Measurements from ENCODE around the gene NISCH. TPM values are rescaled to one million over a fixed set of nuclear protein-coding genes. Genes with fewer than 3 reads are reported as not detected.

NISCH gene
- total RNA-seq, result 70.6 TPM

GRCh38 chr3:52455283-52456168 is at the start of gene NISCH:
NISCH (plus strand) TSS chr3:52455604; CDS start chr3:52455642, 38 bp downstream.
- peak; percentile 88 to 92 (median 89) for DNase-seq (ENCODE audit: low read depth in 2 of 3, low spot score in 2 of 3)

- DNase-seq (ENCODE audit: low read depth in 2 of 3, low spot score in 2 of 3), result no peak
Observed at GRCh38 chr3:52406231-52406661, 49.2 kb upstream of the NISCH start.

GRCh38 chr3:52406791-52407510 is 48.5 kb upstream of the NISCH start:
- DNase-seq (ENCODE audit: low read depth in 2 of 3, low spot score in 2 of 3), result no peak

- no peak for DNase-seq (ENCODE audit: low read depth in 2 of 3, low spot score in 2 of 3)
Observed at GRCh38 chr3:52407779-52408178, 47.6 kb upstream of the NISCH start.

- no peak for DNase-seq (ENCODE audit: low read depth in 2 of 3, low spot score in 2 of 3)
Observed at GRCh38 chr3:52408466-52408865, 46.9 kb upstream of the NISCH start.

- no peak for DNase-seq (ENCODE audit: low read depth in 2 of 3, low spot score in 2 of 3)
Observed at GRCh38 chr3:52415800-52416199, 39.6 kb upstream of the NISCH start.

- DNase-seq (ENCODE audit: low read depth in 2 of 3, low spot score in 2 of 3), result no peak
Observed at GRCh38 chr3:52420388-52420787, 35.0 kb upstream of the NISCH start.

- no peak for DNase-seq (ENCODE audit: low read depth in 2 of 3, low spot score in 2 of 3)
Observed at GRCh38 chr3:52422669-52423068, 32.7 kb upstream of the NISCH start.

GRCh38 chr3:52423173-52423572 is 32.2 kb upstream of the NISCH start:
- DNase-seq (ENCODE audit: low read depth in 2 of 3, low spot score in 2 of 3), result no peak

- DNase-seq (ENCODE audit: low read depth in 2 of 3, low spot score in 2 of 3), result peak in 2 of 3 donors; percentile 47 to 68
Observed at GRCh38 chr3:52428151-52429005, 27.0 kb upstream of the NISCH start.

GRCh38 chr3:52429031-52429430 is 26.4 kb upstream of the NISCH start:
- no peak for DNase-seq (ENCODE audit: low read depth in 2 of 3, low spot score in 2 of 3)

GRCh38 chr3:52429779-52430415 is 25.5 kb upstream of the NISCH start:
- DNase-seq (ENCODE audit: low read depth in 2 of 3, low spot score in 2 of 3), result no peak

- no peak for DNase-seq (ENCODE audit: low read depth in 2 of 3, low spot score in 2 of 3)
Observed at GRCh38 chr3:52430416-52430810, 25.0 kb upstream of the NISCH start.

GRCh38 chr3:52431459-52432223 is 23.8 kb upstream of the NISCH start:
- no peak for DNase-seq (ENCODE audit: low read depth in 2 of 3, low spot score in 2 of 3)

- DNase-seq (ENCODE audit: low read depth in 2 of 3, low spot score in 2 of 3), result no peak
Observed at GRCh38 chr3:52432225-52432624, 23.2 kb upstream of the NISCH start.

GRCh38 chr3:52432691-52433141 is 22.7 kb upstream of the NISCH start:
- no peak for DNase-seq (ENCODE audit: low read depth in 2 of 3, low spot score in 2 of 3)

- DNase-seq (ENCODE audit: low read depth in 2 of 3, low spot score in 2 of 3), result no peak
Observed at GRCh38 chr3:52433328-52433995, 21.9 kb upstream of the NISCH start.

GRCh38 chr3:52433996-52434479 is 21.4 kb upstream of the NISCH start:
- no peak for DNase-seq (ENCODE audit: low read depth in 2 of 3, low spot score in 2 of 3)
